GM18868 (cell line): ENCODE measurements around the gene EMP3.
A peak's percentile ranks its signal among the peaks of the same experiment; 100 is the strongest.
"Not testable (repeated sequence)": the region's sequence is repeated elsewhere in the genome, so short reads cannot be mapped to it uniquely, and the experiment has no call there.

Experiments used
- ATAC-seq: cut with Tn5 transposase; IDR thresholded peaks from one replicate; pipeline ENCODE4 v1.9.1; 2021; ENCODE audit warnings: mild to moderate bottlenecking, moderate library complexity; ENCODE audit not compliant: unreplicated experiment

EMP3 gene

GRCh38 chr19:48325265-48325910 lies at the start of gene EMP3:
TSS of gene EMP3 (plus strand) at chr19:48325552. CDS start at chr19:48326845, 1,293 bp downstream.
- ATAC-seq: peak; percentile 23

GRCh38 chr19:48279747-48280146 lies 45.6 kb upstream of the EMP3 start:
- no peak for ATAC-seq

- no peak for ATAC-seq
Measured at GRCh38 chr19:48283908-48284307, 41.4 kb upstream of the EMP3 start.

DNA sequence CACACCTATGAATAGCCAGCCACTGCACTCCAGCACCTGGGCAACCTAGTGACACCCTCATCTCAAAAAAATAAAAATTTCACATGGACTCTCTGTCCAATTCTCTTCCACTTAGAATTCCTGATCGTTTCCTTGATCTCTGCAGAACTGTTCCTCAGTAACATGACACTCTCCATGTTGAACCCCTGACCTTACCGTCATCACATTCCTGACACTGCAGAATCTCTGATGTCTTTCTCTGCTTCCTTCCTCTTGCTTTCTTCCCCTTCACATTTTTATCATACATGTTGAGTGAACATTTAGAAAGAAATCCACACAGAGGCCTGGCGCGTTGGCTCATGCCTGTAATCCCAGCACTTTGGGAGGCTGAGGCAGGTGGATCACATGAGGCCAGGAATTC lies 40.5 kb upstream of the EMP3 start:
- no peak for ATAC-seq

DNA sequence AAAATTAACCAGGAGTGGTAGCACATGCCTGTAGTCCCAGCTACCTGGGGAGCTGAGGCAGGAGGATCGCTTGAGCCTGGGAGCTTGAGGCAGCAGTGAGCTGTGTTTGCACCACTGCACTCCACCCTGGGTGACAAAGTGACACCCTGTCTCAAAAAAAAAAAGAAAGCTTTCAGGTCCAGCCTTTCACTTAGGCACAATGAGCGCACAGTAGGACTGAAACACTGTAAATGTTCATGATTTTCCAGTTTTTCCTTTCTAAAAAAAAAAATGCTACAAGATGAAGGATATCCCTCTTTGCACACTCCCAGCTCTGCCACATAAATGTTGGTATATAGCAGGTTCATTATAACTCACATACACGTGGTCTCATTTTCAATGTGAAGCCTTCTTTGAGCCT lies 37.6 kb upstream of the EMP3 start:
- ATAC-seq: no peak

DNA sequence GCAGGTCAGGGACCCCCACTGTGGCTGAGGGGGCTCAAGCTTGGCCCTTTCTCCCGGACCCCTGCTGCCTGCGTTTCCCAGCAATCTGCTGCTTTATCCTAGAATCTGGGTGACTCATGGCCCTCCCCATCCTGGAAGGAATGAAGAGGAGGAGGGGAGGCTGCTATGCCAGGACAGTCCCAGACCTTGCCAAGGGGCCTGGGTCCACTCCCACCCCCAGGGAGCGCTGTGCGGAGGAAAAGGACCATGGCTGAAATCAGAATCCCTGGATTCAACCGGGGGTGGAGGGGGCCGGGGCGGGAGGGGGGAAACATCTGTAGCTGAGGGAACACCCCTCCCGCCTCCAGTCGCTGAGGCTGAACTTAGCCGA lies 35.0 kb upstream of the EMP3 start:
- no peak for ATAC-seq

GRCh38 chr19:48290771-48291488 lies 34.4 kb upstream of the EMP3 start:
- ATAC-seq: no peak

- ATAC-seq: not testable (repeated sequence)
Measured at GRCh38 chr19:48291489-48291815, 33.9 kb upstream of the EMP3 start.

- no peak for ATAC-seq
Measured at GRCh38 chr19:48292798-48293197, 32.6 kb upstream of the EMP3 start.

GRCh38 chr19:48295458-48295857 lies 29.9 kb upstream of the EMP3 start:
- ATAC-seq: no peak

- no peak for ATAC-seq
Measured at GRCh38 chr19:48296963-48297734, 28.2 kb upstream of the EMP3 start.

- ATAC-seq: no peak
Measured at GRCh38 chr19:48297975-48298374, 27.4 kb upstream of the EMP3 start.

DNA sequence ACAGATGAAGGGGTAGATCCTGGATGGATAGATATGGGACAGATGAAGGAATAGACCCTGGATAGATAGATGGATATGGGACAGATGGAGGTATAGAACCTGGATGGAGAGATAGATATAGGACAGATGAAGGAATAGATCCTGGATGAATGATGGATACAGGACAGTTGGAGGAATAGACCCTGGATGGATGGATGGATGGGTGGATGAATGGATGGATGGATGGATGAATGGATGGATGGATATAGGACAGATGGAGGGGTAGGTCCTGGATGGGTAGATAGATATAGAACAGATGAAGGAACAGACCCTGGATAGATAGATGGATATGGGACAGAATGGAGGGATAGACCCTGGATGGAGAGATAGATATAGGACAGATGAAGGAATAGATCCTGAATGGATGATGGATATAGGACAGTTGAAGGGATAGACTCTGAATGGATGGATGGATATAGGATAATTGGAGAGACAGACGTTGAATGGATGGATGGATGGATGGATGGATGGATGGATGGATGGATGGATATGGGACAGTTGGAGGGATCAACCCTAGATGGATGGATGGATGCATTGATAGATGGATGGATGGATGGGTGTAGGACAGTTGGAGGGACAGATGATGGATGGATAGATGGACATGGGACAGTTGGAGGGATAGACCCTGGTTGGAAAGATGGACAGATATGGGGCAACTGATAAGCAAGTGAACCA lies 23.3 kb upstream of the EMP3 start:
- no peak for ATAC-seq

DNA sequence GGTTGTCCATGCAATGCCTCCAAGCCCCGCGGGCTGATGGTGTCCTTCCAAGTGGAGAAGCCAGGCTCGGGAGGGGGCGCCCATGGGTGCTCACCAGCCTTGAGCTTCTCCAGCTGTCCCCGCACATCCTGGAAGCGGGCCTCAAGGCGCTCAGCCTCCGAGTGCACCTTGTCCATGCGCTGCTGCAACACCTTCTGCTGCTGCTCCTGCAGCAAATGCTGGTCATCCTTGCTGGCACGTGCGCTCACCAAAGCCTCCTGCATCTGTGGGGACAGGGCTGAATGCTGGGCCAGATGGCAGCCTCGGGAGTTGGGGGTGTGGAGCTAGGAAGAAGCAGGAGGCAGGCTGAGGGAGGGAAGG lies 22.8 kb upstream of the EMP3 start:
- ATAC-seq: no peak

- ATAC-seq: no peak
Measured at GRCh38 chr19:48303367-48303766, 22.0 kb upstream of the EMP3 start.

DNA sequence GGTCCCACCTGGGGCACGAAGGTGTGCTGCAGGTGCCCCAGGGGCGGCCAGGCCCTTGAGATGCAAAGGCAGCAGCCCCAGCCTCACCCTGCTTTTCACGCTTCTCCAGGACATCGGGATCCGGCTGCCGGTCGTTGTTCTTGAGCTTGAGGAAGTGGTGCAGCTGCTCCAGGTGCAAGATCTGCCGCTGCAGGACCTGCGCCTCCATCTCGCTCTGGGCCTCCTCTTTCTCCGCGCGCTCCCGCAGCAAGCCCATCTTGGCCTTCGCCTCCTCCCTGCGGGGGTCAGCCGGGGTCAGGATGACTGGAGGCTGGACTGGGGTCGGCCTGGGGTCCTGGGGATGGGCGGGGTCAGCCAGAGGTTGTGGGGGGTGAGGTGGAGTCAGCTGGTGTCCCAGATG lies 21.5 kb upstream of the EMP3 start:
- ATAC-seq: no peak

- ATAC-seq: no peak
Measured at GRCh38 chr19:48308631-48309586, 16.4 kb upstream of the EMP3 start.

DNA sequence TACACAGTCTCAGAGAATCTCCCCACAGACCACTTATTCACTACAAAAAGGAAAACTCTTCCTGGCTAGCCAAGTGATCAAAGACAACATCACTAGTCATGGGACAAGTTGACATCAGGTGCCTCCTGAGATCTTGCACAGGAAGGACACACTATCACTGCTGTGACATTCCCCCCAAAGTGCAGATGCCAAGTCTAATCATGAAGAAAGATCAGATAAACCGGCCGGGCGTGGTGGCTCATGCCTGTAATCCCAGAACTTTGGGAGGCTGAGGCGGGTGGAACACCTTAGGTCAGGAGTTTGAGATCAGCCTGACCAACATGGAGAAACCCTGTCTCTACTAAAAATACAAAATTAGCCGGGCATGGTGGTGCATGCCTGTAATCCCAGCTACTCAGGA lies 15.6 kb upstream of the EMP3 start:
- ATAC-seq: not testable (repeated sequence)

DNA sequence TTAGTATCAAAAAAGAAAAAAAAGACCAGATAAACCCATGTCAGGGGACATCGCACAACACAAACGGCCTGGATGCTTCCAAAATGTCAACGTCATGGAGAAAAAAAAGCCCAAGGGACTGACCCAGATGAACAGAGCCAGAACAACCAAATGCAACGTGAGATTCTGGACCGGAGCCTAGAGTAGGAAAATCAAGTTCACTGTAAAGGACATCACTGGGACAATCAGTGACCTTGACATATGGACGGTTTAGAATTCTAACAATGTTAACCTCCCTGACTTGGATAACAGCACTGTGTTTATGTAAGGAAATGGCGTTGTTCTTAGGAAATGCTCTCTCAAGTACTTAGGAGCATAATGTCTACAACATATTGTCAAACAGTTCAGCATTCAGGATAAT lies 15.1 kb upstream of the EMP3 start:
- ATAC-seq: no peak

- no peak for ATAC-seq
Measured at GRCh38 chr19:48311384-48311783, 14.0 kb upstream of the EMP3 start.
